BE2C (cell line): ENCODE measurements around the gene FCHO2.
"Not testable (repeated sequence)": the region's sequence is repeated elsewhere in the genome, so short reads cannot be mapped to it uniquely, and the experiment has no call there.

ENCODE experiments used
- DNase-seq: peaks from one replicate; pipeline ENCODE4 v3.0.0-alpha.2; 2020
- H3K27me3 ChIP-seq: fragments of 250-450 bp; sonication (Bioruptor Pico); 2 replicates; pipeline ENCODE4 v1.5.1; 2020; ENCODE audit warnings: mild to moderate bottlenecking
- H3K36me3 ChIP-seq: fragments of 250-450 bp; sonication (Bioruptor Pico); 2 replicates; pipeline ENCODE4 v1.5.1; 2020; ENCODE audit warnings: mild to moderate bottlenecking
- H3K4me1 ChIP-seq: fragments of 250-450 bp; sonication (Bioruptor Pico); 2 replicates; pipeline ENCODE4 v1.5.1; 2020
- H3K4me3 ChIP-seq: 2 replicates; pipeline ENCODE4 v1.5.1; 2011; ENCODE audit warnings: low read depth, low read length
- H3K9me3 ChIP-seq: fragments of 250-450 bp; sonication (Bioruptor Pico); 2 replicates; pipeline ENCODE4 v1.5.1; 2020
- CTCF ChIP-seq: IDR thresholded peaks from 2 replicates; pipeline ENCODE4 v1.5.1; 2012; ENCODE audit warnings: mild to moderate bottlenecking, low read depth, low read length

Gene FCHO2

DNA sequence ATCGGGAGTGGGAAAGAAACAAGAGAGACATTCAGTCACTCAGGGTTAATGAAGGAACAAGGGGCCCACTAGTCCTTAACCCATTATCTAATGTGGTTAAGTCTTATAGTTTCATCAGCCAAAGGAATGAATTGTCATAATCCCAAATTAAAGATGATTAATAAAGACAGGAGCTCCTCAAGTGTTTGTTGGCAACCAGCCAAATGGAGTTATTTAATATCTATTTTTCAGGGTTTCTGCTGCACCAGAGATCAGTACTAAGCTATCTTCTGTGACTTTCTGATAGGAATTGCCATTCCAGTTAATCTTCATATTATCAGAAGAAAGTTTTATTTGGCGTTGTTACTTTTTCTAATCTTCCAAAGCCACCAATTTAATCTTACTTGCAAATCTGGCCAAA is 34.0 kb upstream of the FCHO2 start:
- Histone ChIP-seq H3K9me3 (0 out of 2 replicates have a peak, but pooled peaks cover 4% of the 10 kb centered on the region), H3K4me1 (no peaks in the 10 kb centered on the region; the same call in none of the 2 replicates), H3K36me3 (no peaks in the 10 kb centered on the region), H3K27me3 (no peaks in the 10 kb centered on the region), H3K4me3 (no peak overlapping the region)
- no peak for DNase-seq
- TF ChIP-seq CTCF, result no peak

- no peak overlapping the region for H3K4me3 ChIP-seq
- H3K4me1 ChIP-seq, result no peaks in the 10 kb centered on the region; the same call in none of the 2 replicates
- H3K9me3 ChIP-seq, result 0 out of 2 replicates have a peak, but pooled peaks cover 4% of the 10 kb centered on the region
- H3K36me3 ChIP-seq, result no peaks in the 10 kb centered on the region
- no peak for DNase-seq
- TF ChIP-seq CTCF, result no peak
- no peaks in the 10 kb centered on the region for H3K27me3 ChIP-seq
Observed at GRCh38 chr5:72922422-72922821, 33.4 kb upstream of the FCHO2 start.

GRCh38 chr5:72925336-72926010 is 30.4 kb upstream of the FCHO2 start:
- no peaks in the 10 kb centered on the region; the same call in none of the 2 replicates for H3K4me1 ChIP-seq
- no peaks in the 10 kb centered on the region for H3K36me3 ChIP-seq
- no peaks in the 10 kb centered on the region for H3K27me3 ChIP-seq
- no peak for DNase-seq
- no peak for TF ChIP-seq CTCF
- H3K9me3 ChIP-seq, result 0 out of 2 replicates have a peak, but pooled peaks cover 4% of the 10 kb centered on the region
- H3K4me3 ChIP-seq, result no peak overlapping the region

DNA sequence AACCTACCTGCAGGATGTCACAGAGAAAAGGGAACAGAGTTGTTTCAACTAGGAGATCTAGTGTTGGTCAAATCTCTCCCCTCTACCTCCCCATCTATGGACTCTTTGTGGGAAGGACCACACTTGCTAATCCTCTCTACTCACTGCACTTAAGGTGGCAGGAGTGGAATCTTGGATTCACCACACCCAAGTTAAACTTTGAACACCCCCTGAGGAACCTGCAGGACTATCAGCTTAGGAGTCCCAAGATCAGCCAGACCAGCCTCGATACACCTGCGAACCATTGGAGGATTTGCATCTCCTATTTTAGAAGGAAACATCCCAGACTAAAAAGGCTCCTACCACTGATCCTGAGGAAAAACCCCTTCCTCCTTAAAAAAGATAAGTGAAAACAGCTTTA is 23.2 kb upstream of the FCHO2 start:
- not testable (repeated sequence) for DNase-seq, H3K27me3 ChIP-seq, H3K36me3 ChIP-seq, H3K9me3 ChIP-seq, H3K4me1 ChIP-seq, H3K4me3 ChIP-seq

- H3K36me3 ChIP-seq, DNase-seq, H3K4me3 ChIP-seq, H3K27me3 ChIP-seq, H3K4me1 ChIP-seq, H3K9me3 ChIP-seq: not testable (repeated sequence)
Observed at GRCh38 chr5:72934953-72935725, 20.7 kb upstream of the FCHO2 start.

DNA sequence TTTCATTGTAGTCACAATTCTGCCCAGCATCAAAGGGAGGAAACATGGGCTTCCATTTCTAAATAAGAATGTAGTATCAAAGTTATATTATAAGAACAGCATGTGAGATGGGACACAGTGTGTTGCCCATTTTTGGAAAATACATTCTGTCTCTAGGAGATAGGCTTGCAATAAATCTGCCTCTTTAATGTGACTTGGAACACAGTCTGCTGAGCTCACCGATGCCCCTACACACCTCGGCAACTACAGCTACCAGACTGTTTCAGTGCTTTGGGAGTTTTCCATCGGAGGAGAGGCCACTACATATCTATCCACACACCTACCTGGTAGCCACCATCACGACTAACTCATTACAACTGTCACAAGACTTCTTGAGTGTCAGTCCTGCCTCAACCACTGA is 18.9 kb upstream of the FCHO2 start:
- Histone ChIP-seq H3K27me3 (peaks cover 3% of the 10 kb centered on the region), H3K4me3 (no peak overlapping the region), H3K4me1 (no peaks in the 10 kb centered on the region), H3K36me3 (no peaks in the 10 kb centered on the region), H3K9me3 (peaks cover 5% of the 10 kb centered on the region)
- TF ChIP-seq CTCF, result no peak
- DNase-seq, result no peak

- H3K9me3 ChIP-seq, result peaks cover 5% of the 10 kb centered on the region
- no peak overlapping the region for H3K4me3 ChIP-seq
- H3K4me1 ChIP-seq, result no peaks in the 10 kb centered on the region
- H3K36me3 ChIP-seq, result no peaks in the 10 kb centered on the region
- no peak for TF ChIP-seq CTCF
- no peak for DNase-seq
- H3K27me3 ChIP-seq, result peaks cover 3% of the 10 kb centered on the region
Observed at GRCh38 chr5:72937517-72938061, 18.3 kb upstream of the FCHO2 start.
